Hematopoietic multipotent progenitor cell treated with erythropoietin and hydrocortisone succinate and interleukin-3 and kit ligand, for 8 days (in vitro differentiated cells): ENCODE measurements around the gene C1orf174.
A peak's percentile ranks its signal among the peaks of the same experiment; 100 is the strongest.

ENCODE experiments used
- DNase-seq: peaks from one replicate; pipeline ENCODE4 v3.0.0-alpha.2; 2015

Gene C1orf174

DNA sequence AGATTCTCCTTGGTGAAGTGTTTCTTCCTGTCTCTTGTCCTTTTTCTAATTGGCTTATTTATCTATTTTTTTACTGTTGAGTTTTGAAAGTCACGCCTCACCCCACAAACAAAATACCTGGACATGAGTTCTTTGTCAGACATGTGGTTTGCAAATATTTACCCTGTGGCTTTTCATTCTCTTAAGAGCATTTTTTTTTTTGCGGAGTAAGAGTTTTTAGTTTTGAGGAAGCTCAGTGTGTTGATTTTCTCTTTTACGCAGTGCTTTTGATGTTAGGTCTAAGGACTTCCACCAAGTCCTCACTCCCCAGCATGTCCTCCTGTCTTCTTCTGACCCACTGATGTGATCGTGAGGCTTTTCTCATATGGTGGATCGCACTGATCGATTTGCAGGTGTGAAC is 35.2 kb downstream of the C1orf174 start:
- no peak for DNase-seq

DNA sequence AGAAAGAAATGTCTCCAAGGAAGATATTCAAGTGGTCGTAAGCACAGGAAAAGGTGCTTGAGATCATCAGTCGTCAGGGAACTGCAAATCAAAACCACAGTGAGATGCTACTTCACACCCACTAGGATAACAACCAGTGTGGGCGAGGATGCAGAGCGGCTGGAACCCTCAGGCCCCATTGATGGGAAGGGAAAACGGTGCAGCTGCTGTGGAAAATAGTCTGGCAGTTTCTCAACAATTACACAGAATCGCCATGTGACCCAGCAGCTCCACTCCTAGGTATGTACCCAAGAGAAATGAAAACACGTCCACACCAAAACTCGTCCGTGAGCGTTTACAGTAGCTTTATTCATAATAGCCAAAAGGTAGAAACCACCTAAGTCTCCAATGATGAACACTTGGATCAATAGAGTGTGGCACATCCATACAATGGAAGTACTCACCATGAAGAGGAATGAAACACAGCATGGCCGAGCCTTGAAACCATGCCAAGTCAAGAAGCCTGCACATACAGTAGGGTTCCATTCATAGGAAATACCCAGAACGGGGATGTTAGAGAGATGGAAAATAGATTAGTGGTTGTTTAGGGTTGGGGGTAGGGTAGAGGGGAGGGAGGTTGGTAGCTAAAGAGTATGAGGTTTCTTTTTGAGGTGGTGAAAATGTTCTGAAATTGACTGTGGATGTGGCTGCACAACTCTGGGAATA is 36.7 kb downstream of the C1orf174 start:
- no peak for DNase-seq

DNA sequence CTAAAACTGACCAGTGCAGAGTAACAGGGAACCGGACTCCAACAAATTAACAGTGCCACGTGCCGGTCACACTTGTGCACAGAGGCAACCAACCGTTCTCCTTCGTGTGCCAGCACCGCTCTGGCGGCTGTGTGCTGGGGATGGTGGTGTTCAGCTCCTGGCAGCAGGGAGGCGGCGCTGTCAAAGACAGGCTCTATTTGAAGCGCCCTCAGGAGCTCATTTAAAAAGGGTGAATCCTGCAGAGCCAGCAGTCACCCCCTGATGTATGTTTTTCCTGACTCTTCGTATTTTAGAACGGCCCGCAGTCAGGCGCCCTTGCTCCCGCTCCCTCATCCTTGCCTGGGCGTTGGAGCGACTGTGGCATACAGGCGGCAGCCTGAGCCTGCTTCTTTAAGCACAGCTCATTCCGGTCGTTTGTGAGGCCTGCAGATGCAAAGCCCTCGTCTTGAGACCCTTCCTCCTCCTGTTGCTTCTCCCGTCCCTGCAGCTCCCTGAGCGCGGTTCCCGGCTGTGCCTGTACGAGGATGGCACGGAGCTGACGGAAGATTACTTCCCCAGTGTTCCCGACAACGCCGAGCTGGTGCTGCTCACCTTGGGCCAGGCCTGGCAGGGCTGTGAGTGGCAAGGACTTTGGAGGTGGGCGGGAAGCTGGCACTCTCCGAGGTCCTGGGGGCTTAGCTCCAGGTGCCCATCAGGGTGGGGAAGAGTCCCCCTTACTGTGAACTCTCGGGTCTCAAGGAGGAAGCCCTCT is 41.7 kb downstream of the C1orf174 start:
- DNase-seq, result peak; percentile 61

DNA sequence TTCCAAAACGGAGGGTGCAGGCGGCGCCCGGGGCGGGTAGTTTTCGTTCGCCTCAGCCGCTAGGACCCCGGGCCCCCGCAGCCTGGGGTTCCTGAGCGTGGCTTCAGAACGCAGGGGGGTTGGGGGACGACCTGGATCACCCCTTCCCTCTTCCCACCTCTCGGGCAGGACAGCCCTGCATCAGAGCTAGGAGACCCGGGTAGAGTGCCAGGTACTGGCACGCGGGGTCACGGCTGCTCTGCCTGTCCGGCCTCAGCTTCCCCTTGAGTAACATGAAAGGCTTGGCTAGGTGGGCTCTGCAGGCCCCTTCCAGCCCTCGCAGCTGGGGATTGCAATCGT is 42.3 kb downstream of the C1orf174 start:
- no peak for DNase-seq

DNA sequence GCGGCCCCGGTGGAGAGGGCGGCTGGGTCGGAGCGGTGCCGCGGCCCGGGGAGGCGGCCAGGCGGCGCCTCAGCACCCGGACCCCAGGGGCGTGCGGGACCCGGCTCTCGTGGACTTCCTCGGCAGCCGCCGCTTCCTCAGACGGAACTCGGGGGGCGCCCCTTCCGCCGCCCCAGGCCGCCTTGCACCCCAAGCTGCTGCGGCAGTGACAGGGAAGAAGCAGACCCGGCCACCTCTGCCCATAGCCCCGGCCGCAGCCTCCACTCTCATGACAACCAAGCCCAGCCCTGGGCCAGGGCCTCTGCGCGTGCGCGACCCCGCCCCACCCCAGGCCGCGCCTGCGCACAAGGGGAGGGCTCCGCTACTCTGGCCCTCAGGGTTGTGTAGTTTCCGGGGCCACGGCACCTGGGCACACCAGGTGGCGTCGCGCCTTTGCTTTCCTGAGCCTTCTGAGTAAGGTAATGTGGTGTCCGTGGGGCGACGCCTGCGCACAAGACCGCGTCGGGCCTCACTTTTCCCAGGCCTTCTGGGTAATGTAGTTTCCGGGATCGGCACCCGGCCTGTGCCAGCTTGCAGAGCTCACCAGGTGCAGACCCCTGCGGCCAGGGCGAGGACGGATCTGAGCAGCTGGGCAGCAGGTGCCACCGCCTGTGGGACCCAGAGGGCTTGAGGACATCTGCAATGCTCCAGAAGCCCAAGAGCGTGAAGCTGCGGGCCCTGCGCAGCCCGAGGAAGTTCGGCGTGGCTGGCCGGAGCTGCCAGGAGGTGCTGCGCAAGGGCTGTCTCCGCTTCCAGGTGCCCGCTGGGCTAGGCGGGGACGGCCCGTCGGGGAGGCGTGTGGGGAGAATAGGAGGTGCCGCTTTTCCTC is 42.9 kb downstream of the C1orf174 start, which contains the start of the genes CEP104 and DFFB:
TSS of gene CEP104 (minus strand) at position 289 of the 868 bp plus-strand sequence. CDS start 4,804 bp downstream, outside the sequence.
TSS of gene DFFB (plus strand) at position 554 of the 868 bp plus-strand sequence. CDS start at position 682, 128 bp downstream.
- peak; percentile 97 for DNase-seq

DNA sequence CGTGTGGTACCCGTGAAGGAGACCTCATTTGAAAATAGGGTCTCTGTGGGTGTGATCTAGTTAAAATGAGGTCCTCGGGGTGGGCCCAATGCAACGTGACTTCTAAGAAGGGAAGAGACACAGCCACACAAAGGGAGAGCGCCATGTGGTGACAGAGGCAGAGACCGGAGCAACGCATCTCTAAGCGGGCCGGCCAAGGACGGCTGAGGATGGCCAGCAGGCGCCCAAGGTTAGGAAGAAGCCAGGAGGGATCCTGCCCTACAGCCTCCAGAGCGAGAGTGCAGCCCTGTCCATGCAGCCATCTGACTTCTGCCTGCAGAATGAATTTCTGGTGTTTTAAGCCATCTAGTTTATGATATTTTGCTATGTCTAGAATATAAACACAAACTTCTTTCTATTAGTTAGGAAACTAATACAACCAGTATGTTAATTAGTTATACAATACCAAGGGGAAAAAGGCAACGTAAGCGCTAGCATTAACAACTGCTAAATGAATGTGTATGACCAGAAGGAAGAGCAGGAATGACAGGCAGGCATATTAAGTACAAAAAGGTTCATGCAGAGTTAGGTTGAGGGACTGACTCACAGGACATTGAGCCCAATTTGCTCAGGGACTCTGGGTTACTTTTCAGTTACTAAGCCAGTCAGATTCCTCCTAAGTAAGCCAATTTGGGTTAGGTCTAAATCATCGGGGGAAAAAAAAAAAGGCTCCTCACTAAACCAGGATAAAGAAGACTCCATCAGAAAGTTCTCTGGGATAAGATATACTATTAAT is 47.2 kb downstream of the C1orf174 start:
- DNase-seq, result no peak

DNA sequence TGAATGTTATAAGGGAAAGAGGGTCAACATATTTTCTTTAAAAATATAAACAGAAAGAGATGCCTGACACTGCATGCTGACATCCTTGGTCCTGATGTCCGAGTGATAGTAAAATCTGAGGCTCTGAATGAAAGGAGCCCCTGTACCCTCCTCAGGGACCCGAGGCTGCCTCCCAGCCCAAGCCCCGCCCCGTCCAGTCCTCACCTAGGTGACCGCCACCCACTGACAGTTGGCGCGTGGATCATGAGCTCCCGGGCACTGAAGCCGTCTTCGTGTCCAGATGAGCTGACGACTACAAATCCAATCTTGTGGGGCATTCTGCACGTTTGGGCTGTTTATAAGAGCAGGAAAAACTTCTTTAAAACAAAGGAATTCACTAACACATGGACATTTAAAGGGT is 48.0 kb downstream of the C1orf174 start:
- no peak for DNase-seq

DNA sequence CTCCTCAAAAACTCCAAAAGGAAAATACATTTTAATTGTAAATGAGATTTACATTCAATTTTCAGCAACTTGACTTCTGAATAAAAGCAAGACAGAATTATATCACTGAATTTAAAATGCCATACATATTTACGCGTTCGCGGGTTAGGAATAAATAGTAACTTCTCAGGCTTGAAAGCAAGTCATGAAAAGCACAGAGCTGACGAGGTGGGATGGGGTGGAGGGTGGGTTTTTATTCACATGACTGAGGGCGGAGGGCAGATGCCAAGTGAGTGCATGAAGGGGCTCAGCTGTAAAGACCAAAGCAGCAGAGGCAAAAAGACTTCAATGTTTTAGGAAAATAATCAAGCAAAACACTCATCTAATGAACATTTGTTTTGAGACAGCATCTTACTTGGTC is 48.8 kb downstream of the C1orf174 start:
- DNase-seq, result no peak

DNA sequence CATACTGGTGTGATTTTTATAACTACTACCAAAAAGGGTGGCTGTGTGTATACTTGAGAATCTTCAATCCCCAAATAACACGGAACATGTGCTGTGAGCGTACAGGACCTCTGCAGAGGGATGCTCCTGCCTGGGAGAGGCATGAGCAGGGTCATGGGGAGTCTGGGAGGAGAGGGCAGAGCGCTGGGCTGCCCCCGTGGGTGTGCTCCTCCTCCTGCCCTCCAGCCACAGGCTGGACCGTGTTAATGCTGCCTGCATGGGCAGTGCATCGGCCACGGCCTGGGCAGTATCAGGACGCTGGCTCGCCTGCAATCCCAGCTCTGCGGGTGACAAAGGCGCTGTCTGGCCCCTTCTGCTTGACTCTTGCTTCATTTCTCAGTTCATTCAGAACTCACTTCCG is 49.2 kb downstream of the C1orf174 start:
- no peak for DNase-seq

DNA sequence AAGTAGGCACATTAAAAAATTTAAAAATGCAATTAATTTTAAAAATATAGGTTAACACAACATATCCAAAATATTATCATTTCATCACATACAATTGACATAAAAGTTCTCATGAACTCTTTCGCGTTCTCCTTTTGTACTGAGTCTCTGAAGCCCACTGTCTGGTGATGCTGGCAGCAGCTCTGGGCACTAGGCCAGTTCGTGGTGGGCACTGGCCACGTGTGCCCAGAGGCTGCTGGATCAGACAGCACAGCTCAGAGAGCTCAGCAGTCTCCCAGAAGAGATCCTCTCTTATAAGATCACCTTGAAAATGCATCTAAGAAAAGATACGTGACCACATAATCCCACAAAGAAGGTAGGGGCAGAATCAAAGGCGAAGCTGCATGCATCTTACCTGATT is 53.0 kb downstream of the C1orf174 start:
- DNase-seq, result no peak

DNA sequence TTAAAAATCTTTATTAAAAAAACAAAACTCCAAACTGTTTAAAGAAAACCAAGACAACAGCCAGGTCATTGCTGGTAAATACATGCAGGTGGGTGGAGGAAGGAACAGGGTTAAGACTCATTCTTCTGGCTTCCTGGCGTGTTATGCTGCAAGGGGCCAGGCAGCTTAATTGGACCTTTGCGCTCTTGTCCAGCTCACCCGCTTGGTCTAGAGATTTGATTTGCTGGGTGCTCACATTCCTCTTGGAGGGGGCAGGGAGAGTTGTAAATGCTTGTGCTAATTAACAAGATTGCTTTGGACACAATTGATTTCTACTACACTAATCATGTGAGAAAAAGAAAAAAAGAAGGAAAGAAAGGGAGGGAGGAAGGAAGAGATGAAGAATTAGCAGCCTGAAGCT is 53.5 kb downstream of the C1orf174 start:
- DNase-seq, result no peak

DNA sequence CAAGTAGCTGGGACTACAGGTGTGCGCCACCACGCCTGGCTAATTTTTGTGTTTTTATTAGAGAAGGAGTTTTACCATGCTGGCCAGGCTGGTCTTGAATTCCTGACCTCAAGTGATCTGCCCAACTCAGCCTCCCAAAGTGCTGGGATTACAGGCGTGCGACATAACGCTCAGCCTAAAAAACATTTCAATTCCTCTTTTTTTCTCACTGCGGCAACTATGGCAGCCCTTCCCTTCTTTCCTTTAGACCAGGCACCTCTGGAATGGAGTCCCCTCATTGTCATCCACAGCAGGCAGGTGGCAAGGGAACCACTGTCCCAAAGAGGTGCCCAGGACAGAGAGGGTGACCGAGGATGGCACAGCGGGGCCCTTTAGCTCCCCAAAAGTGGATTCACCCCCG is 57.2 kb downstream of the C1orf174 start:
- no peak for DNase-seq

DNA sequence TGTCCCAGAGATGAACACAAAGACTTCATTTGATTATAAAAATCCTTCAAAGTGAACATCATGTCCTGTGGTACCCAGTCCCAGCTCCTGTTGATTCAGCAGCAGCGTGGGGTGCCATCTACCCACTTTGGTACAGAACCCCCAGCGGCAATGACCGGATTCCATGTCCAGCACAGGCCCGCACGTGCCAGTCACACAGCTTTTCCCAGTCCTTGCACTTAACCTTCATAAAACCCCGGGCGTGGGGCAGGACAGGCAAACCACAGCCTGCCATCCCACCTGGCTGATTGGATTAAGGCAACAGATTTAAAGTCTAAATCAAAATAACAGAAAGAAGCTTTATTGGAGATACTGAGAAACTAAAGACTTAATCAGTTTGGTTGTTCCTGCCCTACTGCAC is 58.6 kb downstream of the C1orf174 start:
- DNase-seq, result no peak
